Measurements from ENCODE around the gene GFI1B.

The GFI1B gene

GRCh38 chr9:132978451-132979131, at the start of gene GFI1B:
Gene GFI1B, plus strand, starts transcription at chr9:132978694. Its CDS starts 7,985 bp downstream, at chr9:132986679.
- TF ChIP-seq GATA2 (IDR thresholded peaks at IDR 0.05; ENCODE audit: low read depth, low read length) (no peak), GATA3 (IDR thresholded peaks at IDR 0.05; ENCODE audit: low read depth, low read length) (no peak)

DNA sequence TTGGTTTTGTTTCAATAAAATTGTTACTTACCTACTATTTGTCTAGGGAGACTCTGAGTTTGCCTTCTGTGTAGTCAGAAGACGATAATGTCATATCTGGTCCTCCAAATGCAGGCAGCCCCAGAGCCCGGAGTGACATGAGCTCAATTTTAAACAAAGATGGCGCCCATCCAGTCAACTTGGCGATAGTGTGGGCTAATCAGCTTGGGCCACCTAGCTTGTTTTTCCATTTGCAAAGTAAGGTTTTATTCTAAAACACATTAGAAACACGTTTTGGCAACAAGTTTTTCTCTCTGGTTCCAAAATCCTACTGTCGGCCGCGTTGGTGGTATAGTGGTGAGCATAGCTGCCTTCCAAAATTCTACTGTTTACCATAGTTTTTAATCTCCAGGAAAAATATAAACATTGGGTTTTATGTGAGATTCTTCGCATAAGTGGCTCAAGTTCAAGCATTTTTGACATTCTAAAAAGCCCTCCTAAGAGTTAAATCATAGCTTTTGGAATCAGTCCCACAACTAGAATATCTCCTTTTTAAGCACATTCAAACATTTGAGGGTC, 47.2 kb upstream of the GFI1B start:
- TF ChIP-seq GATA3 (IDR thresholded peaks at IDR 0.05; ENCODE audit: low read depth, low read length) (no peak), GATA2 (IDR thresholded peaks at IDR 0.05; ENCODE audit: low read depth, low read length) (no peak)

GRCh38 chr9:132935026-132935425, 43.5 kb upstream of the GFI1B start:
- TF ChIP-seq GATA3 (IDR thresholded peaks at IDR 0.05; ENCODE audit: low read depth, low read length): no peak
- TF ChIP-seq GATA2 (IDR thresholded peaks at IDR 0.05; ENCODE audit: low read depth, low read length): no peak

DNA sequence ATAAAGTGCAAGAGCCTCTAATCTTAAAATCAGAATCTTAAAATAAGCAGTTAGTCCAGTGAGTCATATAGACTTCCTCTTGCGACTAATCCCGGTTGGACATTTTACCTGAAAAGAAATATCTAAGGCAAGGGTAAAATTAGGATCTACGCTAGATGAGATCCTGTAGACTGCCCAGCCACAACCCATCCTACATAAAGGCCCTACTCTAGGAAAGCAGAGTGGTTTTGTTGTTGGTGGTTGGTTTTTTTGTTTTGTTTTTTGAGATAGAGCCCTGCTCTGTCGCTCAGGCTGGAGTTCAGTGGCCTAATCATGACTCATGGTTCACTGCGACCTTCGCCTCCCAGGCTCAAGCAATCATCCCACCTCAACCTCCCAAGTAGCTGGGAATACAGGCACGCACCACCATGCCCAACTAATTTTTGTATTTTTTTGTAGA, 41.0 kb upstream of the GFI1B start:
- TF ChIP-seq GATA3 (IDR thresholded peaks at IDR 0.05; ENCODE audit: low read depth, low read length): no peak
- TF ChIP-seq GATA2 (IDR thresholded peaks at IDR 0.05; ENCODE audit: low read depth, low read length): no peak

DNA sequence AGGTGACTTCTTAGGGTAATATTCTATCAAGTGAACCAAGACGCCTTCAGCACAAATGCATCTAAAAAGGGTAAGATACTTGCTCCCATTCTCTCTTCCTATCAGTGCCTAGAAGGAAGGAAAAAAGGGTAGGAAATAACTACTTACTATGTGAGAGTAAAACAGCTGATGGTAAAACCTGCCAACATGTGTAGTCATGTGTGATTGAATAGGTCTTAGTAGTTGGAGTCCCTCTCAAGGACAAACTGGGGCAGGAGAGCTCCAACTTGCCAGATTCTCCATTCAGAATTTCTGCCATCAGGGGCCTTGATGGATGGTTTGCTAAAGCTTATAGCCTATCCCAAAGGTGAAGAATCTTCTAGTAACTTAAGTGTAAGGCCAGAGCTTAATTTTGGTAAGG, 39.3 kb upstream of the GFI1B start:
- TF ChIP-seq GATA2 (IDR thresholded peaks at IDR 0.05; ENCODE audit: low read depth, low read length) (no peak), GATA3 (IDR thresholded peaks at IDR 0.05; ENCODE audit: low read depth, low read length) (no peak)

- TF ChIP-seq GATA3 (IDR thresholded peaks at IDR 0.05; ENCODE audit: low read depth, low read length) (no peak), GATA2 (IDR thresholded peaks at IDR 0.05; ENCODE audit: low read depth, low read length) (no peak)
Observed at GRCh38 chr9:132942541-132943182, 35.8 kb upstream of the GFI1B start.

DNA sequence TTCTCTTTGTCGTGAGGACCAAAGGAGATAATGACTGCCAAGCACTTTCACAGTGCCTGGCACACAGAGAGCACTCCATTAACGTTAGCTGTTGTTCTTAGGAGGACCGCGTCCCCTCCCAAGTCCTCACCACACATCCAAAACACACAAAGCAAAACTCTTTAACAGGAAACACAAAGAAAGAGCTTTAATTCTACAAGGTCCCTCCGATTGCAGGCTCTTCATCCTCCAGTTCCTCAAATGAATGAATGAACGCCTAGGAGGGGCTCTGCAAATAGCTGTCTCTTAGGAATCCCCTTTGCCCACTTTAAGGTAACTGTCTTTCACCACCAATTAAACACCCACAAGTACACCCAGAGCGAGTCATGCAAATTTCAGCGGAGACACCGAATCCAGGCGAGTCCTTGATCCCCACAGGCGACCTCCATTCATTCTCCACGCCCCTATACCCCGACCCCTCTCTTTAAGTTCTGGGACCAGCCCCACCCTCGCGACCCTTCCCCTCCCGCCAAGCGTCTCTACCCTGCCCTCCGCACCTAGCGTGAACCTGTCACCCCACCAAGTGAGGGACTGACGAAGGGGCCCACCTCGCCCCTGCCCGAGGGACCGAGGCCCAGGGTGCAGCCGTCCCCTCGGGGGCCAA, 34.7 kb upstream of the GFI1B start:
- TF ChIP-seq GATA2 (IDR thresholded peaks at IDR 0.05; ENCODE audit: low read depth, low read length) (no peak), GATA3 (IDR thresholded peaks at IDR 0.05; ENCODE audit: low read depth, low read length) (no peak)

DNA sequence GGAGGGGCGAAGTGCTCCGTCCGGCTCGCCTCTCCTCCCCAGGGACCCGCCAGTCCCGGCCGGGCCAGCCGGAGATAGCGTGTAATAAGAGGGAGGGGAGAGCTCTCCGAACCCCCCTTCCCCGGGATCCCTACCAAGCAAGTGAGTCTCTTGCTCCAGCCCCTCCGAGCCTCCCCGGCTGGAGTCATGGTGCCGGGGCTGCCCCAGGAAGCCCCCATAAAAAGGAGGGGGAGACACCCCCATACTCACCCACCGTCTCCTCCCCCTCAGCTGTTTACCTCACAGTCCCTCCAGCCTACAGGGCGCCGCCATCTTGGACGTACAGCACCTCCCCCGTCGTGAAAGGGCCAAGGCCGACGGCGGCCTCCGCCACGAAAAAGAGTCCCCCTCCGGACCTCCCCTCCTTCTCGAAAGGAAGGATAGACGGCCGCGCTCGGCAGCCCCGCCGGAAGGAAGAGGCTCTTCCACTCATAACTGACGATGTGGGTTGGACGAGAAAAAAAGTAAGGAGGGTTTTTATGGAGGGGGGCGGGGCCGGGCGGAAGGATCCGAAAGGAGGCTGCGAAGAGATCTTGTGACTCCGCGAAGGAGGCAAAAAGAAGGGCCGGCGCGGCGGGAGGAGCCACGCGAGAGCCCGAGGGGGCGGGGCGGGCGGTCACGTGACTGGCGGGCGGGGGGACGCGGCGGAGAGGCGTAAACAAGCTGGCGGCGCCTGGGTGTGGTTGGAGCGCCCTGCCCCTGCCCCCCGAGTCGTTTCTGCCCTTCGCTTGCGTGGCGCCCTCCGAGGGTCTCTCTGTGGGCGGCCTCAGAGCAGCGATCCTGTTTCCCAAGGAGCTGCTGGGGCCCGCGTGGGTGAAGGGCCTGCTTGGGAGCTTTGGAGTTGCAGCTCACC, 34.0 kb upstream of the GFI1B start, which contains the start of gene TSC1:
TSC1 (minus strand) TSS at position 323 of the 892 bp plus-strand sequence. CDS start 15,744 bp downstream, outside the sequence.
- no peak for TF ChIP-seq GATA3 (IDR thresholded peaks at IDR 0.05; ENCODE audit: low read depth, low read length)
- no peak for TF ChIP-seq GATA2 (IDR thresholded peaks at IDR 0.05; ENCODE audit: low read depth, low read length)

GRCh38 chr9:132945186-132946130, 33.0 kb upstream of the GFI1B start:
- TF ChIP-seq GATA2 (IDR thresholded peaks at IDR 0.05; ENCODE audit: low read depth, low read length) (no peak), GATA3 (IDR thresholded peaks at IDR 0.05; ENCODE audit: low read depth, low read length) (no peak)

GRCh38 chr9:132946211-132946610, 32.3 kb upstream of the GFI1B start:
- TF ChIP-seq GATA3 (IDR thresholded peaks at IDR 0.05; ENCODE audit: low read depth, low read length) (no peak), GATA2 (IDR thresholded peaks at IDR 0.05; ENCODE audit: low read depth, low read length) (no peak)

DNA sequence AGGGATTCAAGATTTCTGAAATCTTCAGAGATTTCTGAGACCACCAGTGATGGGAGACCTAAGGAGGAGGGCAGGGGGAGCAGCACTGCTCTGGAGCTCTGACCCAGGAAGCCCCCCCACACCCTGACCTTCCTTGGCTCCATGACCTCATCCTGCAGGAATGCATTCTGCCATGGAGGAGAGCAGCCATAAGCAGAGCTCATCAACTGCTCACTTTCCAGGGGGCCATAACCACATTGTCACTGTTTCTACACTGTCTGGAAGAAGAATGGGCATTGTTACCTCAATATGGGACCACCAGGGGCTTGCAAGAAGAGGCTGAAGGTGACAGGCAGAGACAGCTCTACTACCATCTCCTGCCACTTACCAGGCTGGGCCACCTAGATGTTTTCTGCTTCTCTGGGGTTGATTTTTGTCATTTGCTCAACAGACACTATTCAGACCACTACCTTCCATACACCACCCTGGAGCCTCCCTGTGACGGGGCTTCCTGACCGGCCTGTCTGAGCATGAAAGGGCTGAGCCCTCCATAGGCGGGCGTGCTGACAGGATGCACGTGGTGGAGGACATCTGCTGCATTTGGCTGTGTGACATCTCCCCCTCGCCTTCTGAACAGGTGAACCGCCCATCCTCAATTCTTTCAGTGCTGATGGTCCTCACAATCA, 31.7 kb upstream of the GFI1B start:
- TF ChIP-seq GATA3 (IDR thresholded peaks at IDR 0.05; ENCODE audit: low read depth, low read length) (no peak), GATA2 (IDR thresholded peaks at IDR 0.05; ENCODE audit: low read depth, low read length) (no peak)

DNA sequence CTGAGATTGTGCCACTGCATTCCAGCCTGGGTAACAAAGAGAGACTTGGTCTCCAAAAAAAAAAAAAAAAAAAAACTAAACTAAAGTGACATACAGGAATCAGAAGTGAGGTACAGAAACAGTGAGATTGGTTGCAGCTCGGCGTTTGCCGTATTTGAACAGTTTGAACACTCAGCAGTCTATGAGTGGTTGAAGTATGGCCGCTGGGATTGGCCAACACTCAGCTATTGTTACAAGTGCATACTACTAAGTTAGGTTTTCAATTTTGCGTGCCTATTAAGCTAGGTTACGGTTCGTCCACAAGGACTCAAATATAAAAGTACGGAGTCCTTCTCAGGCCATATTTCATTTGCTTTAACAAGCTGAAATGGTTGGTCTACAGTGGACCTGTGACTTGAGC, 30.7 kb upstream of the GFI1B start:
- TF ChIP-seq GATA3 (IDR thresholded peaks at IDR 0.05; ENCODE audit: low read depth, low read length) (no peak), GATA2 (IDR thresholded peaks at IDR 0.05; ENCODE audit: low read depth, low read length) (no peak)
